ENCODE results near the gene FCGR2B.

Gene FCGR2B

DNA sequence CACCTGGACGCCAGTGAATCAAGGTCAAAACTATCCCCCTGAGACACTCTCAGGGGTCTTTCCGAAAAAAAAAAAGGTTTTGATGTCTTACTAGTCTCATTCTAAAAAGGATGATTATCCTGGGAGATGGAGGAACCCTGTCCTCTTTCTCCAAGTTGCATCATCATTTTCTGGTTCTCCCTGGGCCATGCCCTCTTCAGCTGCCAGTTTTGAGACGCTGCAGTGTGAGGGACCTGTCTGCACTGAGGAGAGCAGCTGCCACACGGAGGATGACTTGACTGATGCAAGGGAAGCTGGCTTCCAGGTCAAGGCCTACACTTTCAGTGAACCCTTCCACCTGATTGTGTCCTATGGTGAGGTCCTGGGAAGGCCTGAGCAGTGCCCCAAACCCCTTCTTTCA, 47.6 kb downstream of the FCGR2B start:
- TF ChIP-seq GATA2 (IDR thresholded peaks at IDR 0.05; ENCODE audit: low read depth, low read length), result no peak

- TF ChIP-seq GATA2 (IDR thresholded peaks at IDR 0.05; ENCODE audit: low read depth, low read length), result no peak
- TF ChIP-seq GATA3 (IDR thresholded peaks at IDR 0.05; ENCODE audit: low read depth, low read length), result no peak
These were observed 55.8 kb downstream of the FCGR2B start for GRCh38 chr1:161718559-161719324.

GRCh38 chr1:161719325-161719611, 56.3 kb downstream of the FCGR2B start:
- TF ChIP-seq GATA3 (IDR thresholded peaks at IDR 0.05; ENCODE audit: low read depth, low read length) (no peak), GATA2 (IDR thresholded peaks at IDR 0.05; ENCODE audit: low read depth, low read length) (no peak)

DNA sequence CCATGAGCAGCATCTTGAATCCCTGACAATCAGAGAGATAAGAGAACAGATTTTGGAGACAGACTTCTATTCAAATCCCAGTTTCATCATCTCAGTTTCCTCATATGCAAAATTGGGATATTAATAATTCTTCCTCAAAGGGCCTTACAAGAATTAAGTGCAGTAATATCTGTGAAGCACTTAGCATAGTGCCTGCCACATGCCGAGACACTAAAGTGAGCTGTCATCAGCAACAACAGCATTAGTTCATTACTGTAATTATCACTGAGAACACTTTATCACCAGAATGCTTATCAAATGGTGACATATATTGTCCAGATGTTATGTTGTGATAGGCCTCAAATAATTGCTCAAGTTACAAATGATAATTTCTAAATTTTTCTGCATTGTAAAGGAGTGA, 57.5 kb downstream of the FCGR2B start:
- TF ChIP-seq GATA3 (IDR thresholded peaks at IDR 0.05; ENCODE audit: low read depth, low read length) (no peak), GATA2 (IDR thresholded peaks at IDR 0.05; ENCODE audit: low read depth, low read length) (no peak)

GRCh38 chr1:161720956-161721737, 58.2 kb downstream of the FCGR2B start, which contains the start of gene FCRLB:
FCRLB (plus strand) TSS chr1:161721544; CDS start chr1:161722673, 1,129 bp downstream.
- no peak for TF ChIP-seq GATA3 (IDR thresholded peaks at IDR 0.05; ENCODE audit: low read depth, low read length)
- TF ChIP-seq GATA2 (IDR thresholded peaks at IDR 0.05; ENCODE audit: low read depth, low read length), result no peak

DNA sequence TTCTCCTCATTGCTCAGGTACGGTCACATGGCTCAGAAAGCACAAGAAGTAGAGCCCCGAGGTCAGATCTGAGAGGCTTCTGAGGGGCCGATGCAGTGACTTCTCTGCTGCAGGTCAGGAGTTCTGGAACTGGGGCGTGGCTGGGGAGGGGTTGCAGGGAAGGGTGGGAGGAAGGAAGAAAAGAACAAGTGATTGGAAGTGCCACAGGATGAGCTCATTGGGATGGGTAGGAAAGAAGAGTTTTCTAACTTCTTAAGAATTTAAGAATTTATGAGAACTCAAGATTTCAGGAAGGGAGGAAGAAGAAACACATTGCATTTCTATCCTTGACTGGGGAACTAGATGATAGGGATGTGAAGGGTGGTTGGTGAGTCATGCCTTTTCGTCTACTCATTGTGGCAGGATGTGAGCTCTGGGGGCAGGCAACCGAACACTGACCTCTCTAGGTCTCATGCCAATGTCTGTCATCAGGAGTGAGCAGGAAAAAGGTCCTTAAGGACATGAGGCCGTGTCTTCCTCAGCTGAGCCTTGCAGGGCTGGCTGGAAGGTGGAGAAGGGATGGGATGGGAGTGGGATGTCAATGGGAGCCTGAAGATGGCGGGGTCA, 58.9 kb downstream of the FCGR2B start:
- TF ChIP-seq GATA2 (IDR thresholded peaks at IDR 0.05; ENCODE audit: low read depth, low read length) (no peak), GATA3 (IDR thresholded peaks at IDR 0.05; ENCODE audit: low read depth, low read length) (no peak)

GRCh38 chr1:161722406-161722805, 59.5 kb downstream of the FCGR2B start:
- TF ChIP-seq GATA3 (IDR thresholded peaks at IDR 0.05; ENCODE audit: low read depth, low read length), result no peak
- TF ChIP-seq GATA2 (IDR thresholded peaks at IDR 0.05; ENCODE audit: low read depth, low read length), result no peak

DNA sequence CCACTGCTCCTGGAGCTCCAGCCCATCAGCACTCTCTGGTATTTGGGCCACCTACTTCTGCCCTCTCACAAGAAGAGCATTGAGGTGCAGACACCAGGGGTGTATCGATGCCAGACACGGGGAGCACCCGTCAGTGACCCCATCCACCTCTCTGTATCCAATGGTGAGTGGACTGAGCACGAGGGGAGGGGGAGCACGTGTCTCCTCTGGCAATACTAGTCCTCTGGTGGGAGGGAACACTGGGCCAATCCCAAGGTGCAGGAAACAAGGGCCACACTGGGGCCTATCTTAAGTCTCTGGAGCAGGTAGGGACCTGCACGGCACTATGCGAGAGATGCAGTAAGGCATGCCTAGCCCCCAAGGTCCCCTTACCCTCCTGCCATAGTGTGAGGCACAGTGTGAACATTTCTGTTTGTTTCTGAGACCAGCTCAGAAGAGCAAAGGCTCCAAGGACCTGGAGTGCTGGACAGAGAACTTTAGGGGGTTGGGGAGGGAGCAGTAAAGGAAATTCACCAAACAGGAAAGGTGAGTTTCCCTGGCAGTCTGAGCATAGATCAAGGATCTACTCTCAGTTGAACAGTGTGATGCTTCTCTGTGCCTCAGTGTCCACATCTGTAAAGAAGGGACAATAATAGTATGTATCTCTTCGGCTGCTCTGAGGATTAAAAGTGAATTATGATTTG, 60.7 kb downstream of the FCGR2B start:
- no peak for TF ChIP-seq GATA3 (IDR thresholded peaks at IDR 0.05; ENCODE audit: low read depth, low read length)
- TF ChIP-seq GATA2 (IDR thresholded peaks at IDR 0.05; ENCODE audit: low read depth, low read length), result no peak

DNA sequence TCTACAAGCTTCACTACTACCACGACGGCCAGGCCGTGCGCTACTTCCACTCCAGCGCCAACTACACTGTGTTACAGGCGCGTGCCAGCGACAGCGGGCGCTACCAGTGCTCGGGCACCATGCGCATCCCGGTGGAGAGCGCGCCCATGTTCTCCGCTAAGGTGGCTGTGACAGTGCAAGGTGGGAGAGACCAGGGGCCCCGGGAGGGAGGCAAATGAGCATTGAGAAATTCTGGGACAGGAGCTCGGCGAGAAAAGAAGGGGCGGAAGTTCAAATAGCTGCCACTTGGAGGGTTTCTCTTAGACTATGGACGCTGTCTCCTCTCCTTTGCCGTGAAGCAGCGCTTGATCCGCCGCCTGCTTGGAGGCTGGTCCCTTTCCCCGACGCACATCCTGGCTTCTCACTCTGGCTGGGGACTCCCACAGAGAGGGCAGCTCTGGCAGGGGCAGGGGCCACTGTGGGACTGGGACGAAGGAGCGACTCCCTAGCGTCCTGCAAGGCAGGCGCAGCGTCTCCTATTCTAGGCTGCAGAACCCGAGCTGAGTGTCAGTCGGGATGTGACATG, 63.0 kb downstream of the FCGR2B start:
- TF ChIP-seq GATA3 (IDR thresholded peaks at IDR 0.05; ENCODE audit: low read depth, low read length) (no peak), GATA2 (IDR thresholded peaks at IDR 0.05; ENCODE audit: low read depth, low read length) (no peak)

DNA sequence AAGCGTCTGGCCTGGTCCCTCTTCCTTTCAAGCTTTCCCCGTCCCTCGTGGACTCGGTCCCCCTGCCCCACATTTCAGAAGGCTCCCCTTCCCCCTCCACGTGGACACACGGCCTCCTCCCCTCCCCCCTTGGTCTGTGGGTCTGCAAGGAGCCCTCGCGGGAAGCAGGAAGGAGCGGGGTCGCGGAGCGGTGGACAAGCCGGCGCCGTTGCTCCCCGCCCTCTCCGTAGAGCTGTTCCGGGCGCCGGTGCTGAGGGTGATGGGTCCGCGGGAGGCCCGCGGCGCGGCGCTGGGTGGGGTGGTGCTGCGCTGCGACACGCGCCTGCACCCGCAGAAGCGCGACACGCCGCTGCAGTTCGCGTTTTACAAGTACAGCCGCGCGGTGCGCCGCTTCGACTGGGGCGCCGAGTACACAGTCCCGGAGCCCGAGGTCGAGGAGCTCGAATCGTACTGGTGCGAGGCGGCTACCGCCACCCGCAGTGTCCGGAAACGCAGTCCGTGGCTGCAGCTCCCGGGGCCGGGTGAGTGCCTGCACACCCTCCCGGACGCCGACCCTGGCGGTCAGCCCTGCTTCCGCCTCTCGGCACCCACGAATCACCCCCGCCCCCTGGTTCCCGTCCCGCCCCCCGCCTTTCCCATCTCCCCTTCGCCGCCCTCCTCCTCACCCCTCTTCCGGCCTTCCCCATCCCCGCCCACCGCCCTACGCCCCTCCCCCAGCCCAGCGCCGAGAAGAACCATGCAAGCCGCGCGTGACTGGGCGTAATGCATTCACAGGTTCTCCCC, 63.7 kb downstream of the FCGR2B start:
- TF ChIP-seq GATA3 (IDR thresholded peaks at IDR 0.05; ENCODE audit: low read depth, low read length), result no peak
- TF ChIP-seq GATA2 (IDR thresholded peaks at IDR 0.05; ENCODE audit: low read depth, low read length), result no peak

DNA sequence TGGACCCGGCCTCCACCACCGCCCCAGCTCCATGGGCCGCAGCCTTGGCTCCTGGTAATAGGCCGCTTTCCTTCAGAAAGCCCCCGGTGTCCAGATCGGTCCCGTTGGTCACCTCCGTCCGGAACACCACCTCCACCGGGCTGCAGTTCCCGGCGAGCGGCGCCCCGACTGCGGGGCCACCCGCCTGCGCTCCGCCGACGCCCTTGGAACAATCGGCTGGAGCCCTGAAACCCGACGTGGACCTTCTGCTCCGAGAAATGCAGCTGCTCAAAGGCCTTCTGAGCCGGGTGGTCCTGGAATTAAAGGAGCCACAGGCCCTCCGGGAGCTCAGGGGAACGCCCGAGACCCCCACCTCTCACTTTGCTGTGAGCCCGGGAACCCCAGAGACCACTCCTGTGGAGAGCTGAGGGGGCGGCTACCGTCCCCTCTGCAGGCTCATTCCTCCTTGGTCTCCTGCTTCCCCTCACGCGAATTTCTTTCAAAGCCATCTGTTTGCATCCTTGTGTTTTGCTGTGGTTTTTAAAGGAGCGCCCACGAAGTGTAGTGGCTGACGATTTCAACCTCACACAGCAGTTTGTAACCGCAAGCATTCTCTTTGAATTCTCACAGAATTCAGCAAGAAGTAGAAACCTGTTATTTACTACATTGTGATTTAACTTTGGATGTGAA, 64.4 kb downstream of the FCGR2B start:
- no peak for TF ChIP-seq GATA2 (IDR thresholded peaks at IDR 0.05; ENCODE audit: low read depth, low read length)
- TF ChIP-seq GATA3 (IDR thresholded peaks at IDR 0.05; ENCODE audit: low read depth, low read length), result no peak

All from SH-SY5Y (cell line).